Small intestine (tissue), 7 donors: ENCODE results near the gene HBEGF. TPM values are rescaled to one million over a fixed set of nuclear protein-coding genes. Genes with fewer than 3 reads are reported as not detected.

Experiments used
- DNase-seq, 2 donors: peaks; one replicate each; pipeline versions ENCODE4 v3.0.0 to v3.0.0-alpha.2; 2013
- FAIRE-seq: peaks from 2 replicates; lab custom pipeline; 2012; peaks lifted over from hg19 to GRCh38; lab: Jason Lieb, UNC
- H3K27ac ChIP-seq, 3 donors: one replicate each; pipeline ENCODE4 v1.5.1; 2013; ENCODE audit warnings: low read length in 2 of 3, mild to moderate bottlenecking in 2 of 3, control low read depth in 1 of 3, inconsistent platforms in 1 of 3, low read depth in 1 of 3, moderate library complexity in 1 of 3
- H3K27me3 ChIP-seq, 3 donors: one replicate each; pipeline ENCODE4 v1.6.1; 2013; ENCODE audit warnings: low read length in 3 of 3, inconsistent platforms in 1 of 3; ENCODE audit not compliant: control insufficient read depth in 3 of 3, insufficient read depth in 3 of 3
- H3K36me3 ChIP-seq, 3 donors: one replicate each; pipeline ENCODE4 v1.6.1; 2013; ENCODE audit warnings: low read length in 3 of 3, inconsistent platforms in 1 of 3, low read depth in 1 of 3, mild to moderate bottlenecking in 1 of 3, moderate library complexity in 1 of 3; ENCODE audit not compliant: control insufficient read depth in 3 of 3, insufficient read depth in 2 of 3
- H3K4me1 ChIP-seq, 3 donors: one replicate each; pipeline ENCODE4 v1.6.1; 2013; ENCODE audit warnings: low read length in 2 of 3, inconsistent platforms in 1 of 3, low read depth in 1 of 3, mild to moderate bottlenecking in 1 of 3, moderate library complexity in 1 of 3; ENCODE audit not compliant: control insufficient read depth in 3 of 3, insufficient read depth in 2 of 3
- H3K4me3 ChIP-seq, 3 donors: one replicate each; pipeline ENCODE4 v1.5.1; 2013; ENCODE audit warnings: low read length in 3 of 3, control low read depth in 1 of 3, inconsistent platforms in 1 of 3, low read depth in 1 of 3, mild to moderate bottlenecking in 1 of 3, moderate library complexity in 1 of 3
- H3K9me3 ChIP-seq, 2 donors: one replicate each; pipeline ENCODE4 v1.6.1; 2013; ENCODE audit warnings: low read depth in 1 of 2, low read length in 1 of 2; ENCODE audit not compliant: control insufficient read depth in 2 of 2, insufficient read depth in 1 of 2
- WGBS, 3 donors: extraction: QIAGEN DNeasy Blood & Tissue Kit; methylation state at CpG; one replicate each; pipeline ENCODE4 v1.1.7; 2013; 5-methylcytosine and 5-hydroxymethylcytosine counted together
- polyA plus RNA-seq, 4 donors: library from polyadenylated mRNA; stranded (reverse) in 3 of 4; unstranded in 1 of 4; fragments of 200-250 nt in 3 of 4; fragments of 120-200 nt in 1 of 4; gene quantifications; one replicate each; pipeline versions ENCODE4 v1.2.1 to v1.2.3, GENCODE V29; 2013
- donor health status: healthy with polysubstance abuse.
- donor health status: control.
- donor health status: control.
- donor health status: Bipolar disorder and iron deficiency.
- donor health status: healthy.

Gene HBEGF
- polyA plus RNA-seq, 4 donors: 2.1 to 18.1 (median 13.8) TPM

- FAIRE-seq: no peak
- H3K4me1 ChIP-seq: peaks cover 0 to 14% (median 7%) of the 10 kb centered on the region in 3 donors
- 81 to 97% (median 81%) methylated on average over 1 of the region's 1 CpG for WGBS, 3 donors
These were observed 45.3 kb downstream of the HBEGF start for GRCh38 chr5:140301136-140301535.

GRCh38 chr5:140299056-140299455, 47.3 kb downstream of the HBEGF start:
- Histone ChIP-seq H3K36me3 (peaks cover 0 to 15% (median 0%) of the 10 kb centered on the region in 3 donors), H3K4me1 (peaks cover 0 to 17% (median 10%) of the 10 kb centered on the region in 3 donors), H3K9me3 (no peaks in the 10 kb centered on the region), H3K27me3 (no peaks in the 10 kb centered on the region), H3K4me3 (no peak overlapping the region), H3K27ac (no peak overlapping the region)
- FAIRE-seq (no peak), DNase-seq (no peak)
- 81 to 87% (median 82%) methylated on average over 5 of the region's 5 CpGs for WGBS, 3 donors

More at GRCh38 chr5:140301136-140301535, 45.3 kb downstream of the HBEGF start:
- Histone ChIP-seq H3K27ac (no peak overlapping the region), H3K9me3 (no peaks in the 10 kb centered on the region), H3K4me3 (no peak overlapping the region), H3K36me3 (peaks cover 0 to 15% (median 0%) of the 10 kb centered on the region in 3 donors), H3K27me3 (no peaks in the 10 kb centered on the region)
- DNase-seq: no peak

- peaks cover 0 to 20% (median 10%) of the 10 kb centered on the region in 3 donors for H3K4me1 ChIP-seq
- no peak for FAIRE-seq
- no peaks in the 10 kb centered on the region for H3K27me3 ChIP-seq
- H3K9me3 ChIP-seq: no peaks in the 10 kb centered on the region
- no peak for DNase-seq
- H3K27ac ChIP-seq: no peak overlapping the region
- WGBS, 3 donors: 20 to 52% (median 26%) methylated on average over 1 of the region's 1 CpG
- no peak overlapping the region for H3K4me3 ChIP-seq
- H3K36me3 ChIP-seq: peaks cover 0 to 15% (median 0%) of the 10 kb centered on the region in 3 donors
These were observed 48.2 kb downstream of the HBEGF start for GRCh38 chr5:140298183-140298601.

DNA sequence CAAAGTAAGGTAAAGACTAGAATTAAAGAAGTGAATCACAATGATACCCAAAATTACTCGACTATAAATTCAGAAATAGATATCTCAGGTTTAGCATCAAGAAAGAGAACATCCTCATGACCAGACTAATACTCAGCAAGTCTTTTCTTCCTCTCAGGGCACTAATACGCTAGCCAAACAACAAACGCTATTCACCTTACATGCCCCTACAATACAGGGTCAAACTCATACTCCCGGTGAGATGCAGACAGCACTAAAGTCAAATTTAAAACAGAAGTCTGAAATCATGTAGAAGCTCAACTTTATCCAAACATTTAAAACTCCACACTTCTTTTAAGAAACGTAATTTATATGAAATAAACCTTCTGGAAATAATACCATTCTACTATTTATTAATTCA, 49.1 kb downstream of the HBEGF start:
- peaks cover 0 to 27% (median 9%) of the 10 kb centered on the region in 3 donors for H3K4me1 ChIP-seq
- peaks cover 0 to 15% (median 0%) of the 10 kb centered on the region in 3 donors for H3K36me3 ChIP-seq
- no peak for FAIRE-seq
- H3K4me3 ChIP-seq: no peak overlapping the region
- 78 to 87% (median 79%) methylated on average over 5 of the region's 5 CpGs for WGBS, 3 donors
- no peak overlapping the region for H3K27ac ChIP-seq
- H3K9me3 ChIP-seq: no peaks in the 10 kb centered on the region
- no peaks in the 10 kb centered on the region for H3K27me3 ChIP-seq
- no peak for DNase-seq

DNA sequence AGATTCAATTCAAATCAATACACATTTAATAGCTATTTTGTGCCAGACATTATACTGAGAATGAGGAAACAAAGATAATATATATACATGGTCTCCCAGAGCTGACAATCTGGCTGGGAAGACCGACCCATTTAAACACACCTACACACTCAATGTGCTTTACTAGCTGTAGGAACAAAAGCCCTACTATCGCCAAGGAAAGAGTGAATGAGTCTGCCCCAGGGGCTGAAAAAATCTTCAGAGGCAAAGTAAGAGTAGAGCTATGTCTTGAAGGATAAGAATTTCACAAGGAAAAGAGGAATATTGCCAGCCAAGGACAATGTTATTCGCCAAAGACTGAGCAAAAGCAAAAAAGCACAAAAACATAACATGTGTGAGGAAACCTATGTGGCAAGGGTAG, 50.1 kb downstream of the HBEGF start:
- no peak overlapping the region for H3K4me3 ChIP-seq
- FAIRE-seq (no peak), DNase-seq (no peak)
- H3K4me1 ChIP-seq: peaks cover 0 to 23% (median 4%) of the 10 kb centered on the region in 3 donors
- peaks cover 0 to 15% (median 0%) of the 10 kb centered on the region in 3 donors for H3K36me3 ChIP-seq
- WGBS, 3 donors: 90 to 93% (median 90%) methylated on average over 3 of the region's 3 CpGs
- H3K9me3 ChIP-seq: no peaks in the 10 kb centered on the region
- peak overlapping the region in 1 of 3 donors; percentile 4 for H3K27ac ChIP-seq
- H3K27me3 ChIP-seq: no peaks in the 10 kb centered on the region

GRCh38 chr5:140295414-140295813, 51.0 kb downstream of the HBEGF start:
- Histone ChIP-seq H3K27ac (no peak overlapping the region), H3K4me1 (peaks cover 0 to 19% (median 4%) of the 10 kb centered on the region in 3 donors)
- no peak for FAIRE-seq

GRCh38 chr5:140294753-140295152, 51.6 kb downstream of the HBEGF start:
- no peaks in the 10 kb centered on the region for H3K27me3 ChIP-seq
- 50 to 60% (median 58%) methylated on average over 2 of the region's 2 CpGs for WGBS, 3 donors
- H3K4me1 ChIP-seq: peaks cover 0 to 19% (median 4%) of the 10 kb centered on the region in 3 donors
- no peaks in the 10 kb centered on the region for H3K9me3 ChIP-seq
- H3K4me3 ChIP-seq: no peak overlapping the region
- no peak for FAIRE-seq
- H3K27ac ChIP-seq: no peak overlapping the region
- peaks cover 0 to 11% (median 2%) of the 10 kb centered on the region in 3 donors for H3K36me3 ChIP-seq
- no peak for DNase-seq

More at GRCh38 chr5:140295414-140295813, 51.0 kb downstream of the HBEGF start:
- Histone ChIP-seq H3K36me3 (peaks cover 0 to 15% (median 2%) of the 10 kb centered on the region in 3 donors), H3K27me3 (no peaks in the 10 kb centered on the region), H3K9me3 (no peaks in the 10 kb centered on the region), H3K4me3 (no peak overlapping the region)
- peak; percentile 48 to 71 for DNase-seq
- WGBS, 3 donors: 44 to 83% (median 61%) methylated on average over 1 of the region's 1 CpG

DNA sequence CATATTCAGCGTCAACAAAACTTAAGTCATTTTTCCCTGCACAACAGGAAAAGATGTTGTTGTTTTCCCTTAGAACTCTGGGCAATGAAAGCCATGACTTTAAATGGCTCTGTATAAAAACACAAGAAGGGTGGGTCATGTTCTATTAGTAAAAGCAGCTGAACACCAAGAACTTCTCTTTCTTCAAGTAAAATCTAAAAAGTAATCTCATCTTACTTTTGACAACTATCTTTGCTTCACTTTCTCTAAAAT, 52.6 kb downstream of the HBEGF start:
- Histone ChIP-seq H3K4me3 (no peak overlapping the region), H3K36me3 (peaks cover 0 to 2% (median 2%) of the 10 kb centered on the region in 3 donors), H3K27me3 (no peaks in the 10 kb centered on the region), H3K27ac (peak overlapping the region in 1 of 3 donors; percentile 18), H3K9me3 (no peaks in the 10 kb centered on the region), H3K4me1 (peaks cover 0 to 19% (median 4%) of the 10 kb centered on the region in 3 donors)
- FAIRE-seq (no peak), DNase-seq (no peak)
- WGBS, 3 donors: 21 to 33% (median 33%) methylated on average over 1 of the region's 1 CpG
